GM19023 (cell line): ENCODE results near the gene FRS3.

Experiments
- ATAC-seq: cut with Tn5 transposase; IDR thresholded peaks from one replicate; pipeline ENCODE4 v1.9.1; 2021; ENCODE audit warnings: mild to moderate bottlenecking, moderate library complexity; ENCODE audit not compliant: unreplicated experiment

The FRS3 gene

DNA sequence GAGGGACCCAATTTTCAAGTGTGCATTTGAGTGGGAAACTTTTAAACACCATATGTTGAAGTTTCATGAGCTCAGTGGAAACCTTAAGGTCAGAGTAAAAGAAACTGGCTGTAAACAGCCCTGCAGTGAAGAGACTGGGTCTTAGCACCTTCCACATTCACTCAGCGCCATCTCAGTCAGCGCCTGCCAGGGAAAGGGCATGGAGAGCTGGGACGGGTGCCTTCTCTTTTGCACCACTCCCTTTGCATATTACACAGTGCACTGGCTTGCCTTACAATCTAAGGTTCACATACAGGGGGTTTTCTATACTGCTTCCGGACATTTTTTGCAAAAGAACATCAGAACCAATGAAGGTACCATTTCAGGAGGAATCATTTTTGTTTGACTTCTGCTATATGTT lies 12.3 kb upstream of the FRS3 start:
- ATAC-seq = no peak

DNA sequence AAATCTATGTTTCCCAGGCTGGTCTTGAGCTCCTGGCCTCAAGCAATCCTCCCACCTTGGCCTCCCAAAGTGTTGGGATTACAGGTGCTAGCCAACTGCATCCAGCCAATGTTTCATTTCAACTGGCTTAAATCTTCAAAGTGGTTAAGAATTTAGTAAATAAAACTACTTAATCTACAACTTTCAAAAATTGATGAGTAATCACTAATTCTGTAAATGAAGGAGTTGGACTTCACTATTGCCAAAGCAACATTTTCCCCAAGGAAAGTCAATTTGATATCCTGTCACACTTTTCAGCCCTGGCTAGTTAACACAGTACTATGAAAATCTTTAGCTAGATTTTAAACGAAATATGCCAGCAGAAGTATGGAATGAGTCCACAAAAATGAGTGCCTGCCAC lies 11.6 kb upstream of the FRS3 start:
- ATAC-seq = no peak

DNA sequence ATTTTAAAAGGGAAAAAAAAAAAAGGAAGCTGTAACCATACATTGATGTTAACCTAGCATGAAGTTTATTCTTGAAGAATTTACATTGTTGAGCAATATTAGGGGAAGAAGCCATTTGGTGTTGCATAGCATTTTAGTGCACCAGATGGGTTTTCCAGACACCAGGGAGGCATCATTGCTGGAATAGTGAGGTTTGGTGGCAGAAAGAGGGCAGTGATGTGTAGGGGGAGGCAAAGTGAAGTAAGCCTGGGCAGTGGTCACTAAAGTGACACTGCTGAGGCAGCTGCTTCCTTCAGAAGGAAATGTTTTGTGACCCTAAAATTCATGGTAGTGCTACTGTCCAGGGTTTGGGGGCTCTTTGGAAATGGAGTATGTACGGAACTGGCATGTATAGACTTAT lies 10.3 kb upstream of the FRS3 start:
- no peak for ATAC-seq

DNA sequence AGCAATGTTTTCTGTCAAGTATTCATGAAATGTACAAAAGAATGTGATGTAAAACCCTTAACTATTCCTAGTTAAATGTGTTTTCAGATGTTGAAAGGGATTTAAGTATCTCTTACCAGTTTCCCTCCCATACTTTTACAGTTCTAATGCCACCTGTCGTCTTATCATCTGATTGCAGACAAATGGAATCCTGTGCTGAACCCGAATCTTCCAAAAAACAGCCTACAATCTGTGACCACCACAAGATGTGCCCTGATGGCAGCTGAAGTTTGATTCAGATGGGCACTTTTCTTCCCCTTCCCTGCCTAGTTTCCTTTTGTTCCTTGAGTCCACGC lies 9.7 kb upstream of the FRS3 start:
- ATAC-seq = no peak

DNA sequence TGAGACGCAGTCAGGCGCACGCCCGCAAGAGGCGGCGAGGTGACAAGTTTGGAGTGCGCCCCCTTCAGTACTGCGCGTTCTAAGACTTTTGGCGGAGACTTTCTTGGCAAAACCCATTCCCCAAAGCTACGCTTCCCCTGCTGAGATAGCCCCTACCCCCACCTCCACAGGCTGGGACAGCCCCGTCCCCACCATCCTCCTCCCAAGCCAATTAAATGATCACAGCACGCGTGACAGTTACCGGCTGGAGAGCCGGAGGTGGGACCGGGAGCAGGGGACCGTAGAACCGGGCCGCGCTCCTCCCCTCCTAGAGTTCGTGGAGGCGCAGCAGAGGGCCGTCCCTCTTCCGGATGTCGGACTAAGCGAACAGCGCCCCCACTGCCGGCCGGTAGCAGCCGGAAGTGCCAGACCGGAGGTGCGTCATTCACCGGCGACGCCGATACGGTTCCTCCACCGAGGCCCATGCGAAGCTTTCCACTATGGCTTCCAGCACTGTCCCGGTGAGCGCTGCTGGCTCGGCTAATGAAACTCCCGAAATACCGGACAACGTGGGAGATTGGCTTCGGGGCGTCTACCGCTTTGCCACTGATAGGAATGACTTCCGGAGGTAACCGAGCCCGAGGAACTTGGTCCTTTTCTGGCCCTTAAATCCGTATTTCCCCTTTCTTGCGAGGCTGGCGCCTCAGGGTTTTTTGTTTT lies 7.7 kb upstream of the FRS3 start, which contains the start of gene TOMM6:
TOMM6 (plus strand) TSS at position 476 of the 699 bp plus-strand sequence; CDS start at position 480, 4 bp downstream.
- peak; percentile 80 for ATAC-seq

DNA sequence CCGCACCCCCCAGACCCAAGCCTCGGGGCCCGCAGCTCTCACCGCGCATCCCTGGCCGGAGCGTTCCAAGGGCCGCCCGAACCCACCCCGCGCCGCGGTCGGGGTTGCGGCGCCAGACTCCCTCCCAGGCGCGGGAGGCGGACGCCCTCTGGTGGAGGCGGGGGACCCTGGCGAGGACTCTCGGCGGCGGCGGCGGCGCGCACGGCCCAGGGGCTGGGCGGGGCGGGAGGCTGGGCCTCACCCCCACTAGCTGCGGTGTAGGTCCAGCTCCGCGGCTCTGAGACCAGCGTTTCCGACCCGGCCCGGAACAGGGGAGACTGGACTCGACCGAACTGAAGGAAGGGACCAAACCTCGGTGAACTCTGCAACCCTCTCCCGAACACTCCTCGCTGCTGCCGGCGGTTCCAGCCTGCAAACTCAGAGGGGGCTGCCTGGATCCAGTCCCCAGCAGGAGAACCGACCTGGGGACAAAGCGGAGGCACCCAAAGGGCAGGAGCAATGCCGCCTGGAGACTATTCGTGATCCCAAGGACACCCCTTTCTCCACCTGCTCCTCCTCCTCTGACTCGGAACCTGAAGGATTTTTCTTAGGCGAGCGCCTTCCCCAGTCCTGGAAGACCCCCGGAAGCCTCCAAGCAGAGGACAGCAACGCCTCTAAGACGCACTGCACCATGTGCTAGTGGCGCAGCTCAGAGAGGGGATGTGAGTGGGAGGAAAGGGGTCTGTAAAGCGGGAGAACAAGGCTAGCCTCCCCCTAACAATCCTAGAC lies 6.9 kb upstream of the FRS3 start:
- ATAC-seq = peak; percentile 56

DNA sequence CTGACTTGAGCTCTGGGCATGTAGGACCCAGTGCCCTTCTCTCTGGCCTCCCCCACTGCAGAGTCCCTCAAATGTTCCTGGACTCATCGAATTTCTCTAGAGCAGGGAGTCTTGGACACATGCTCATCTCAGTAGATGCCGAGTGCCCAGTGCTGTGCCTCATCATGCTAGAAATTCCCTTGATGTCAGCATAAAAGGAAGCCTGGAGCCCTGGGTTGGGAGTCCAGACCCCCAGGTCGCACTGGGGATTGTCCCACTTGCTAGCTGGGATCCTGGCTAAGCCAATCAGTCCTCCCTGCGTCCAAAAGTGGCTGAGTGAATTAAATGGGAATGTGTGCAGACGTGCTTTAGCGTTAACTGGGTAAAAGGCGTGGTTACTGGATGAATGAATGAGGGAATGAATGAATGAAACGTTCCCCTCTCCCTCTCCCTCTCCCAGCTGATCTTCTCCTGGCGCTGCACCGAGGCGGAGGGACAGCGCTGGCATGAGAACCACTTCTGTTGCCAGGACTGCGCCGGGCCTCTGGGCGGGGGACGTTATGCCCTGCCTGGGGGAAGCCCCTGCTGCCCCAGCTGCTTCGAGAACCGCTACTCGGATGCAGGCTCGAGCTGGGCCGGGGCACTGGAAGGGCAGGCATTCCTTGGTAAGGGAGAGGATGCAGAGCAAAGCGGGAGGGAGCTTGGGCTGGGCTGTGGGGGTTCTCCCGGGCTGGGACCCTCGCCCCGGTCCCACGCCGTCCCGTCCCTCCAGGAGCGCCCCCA lies 6.2 kb upstream of the FRS3 start:
- no peak for ATAC-seq

DNA sequence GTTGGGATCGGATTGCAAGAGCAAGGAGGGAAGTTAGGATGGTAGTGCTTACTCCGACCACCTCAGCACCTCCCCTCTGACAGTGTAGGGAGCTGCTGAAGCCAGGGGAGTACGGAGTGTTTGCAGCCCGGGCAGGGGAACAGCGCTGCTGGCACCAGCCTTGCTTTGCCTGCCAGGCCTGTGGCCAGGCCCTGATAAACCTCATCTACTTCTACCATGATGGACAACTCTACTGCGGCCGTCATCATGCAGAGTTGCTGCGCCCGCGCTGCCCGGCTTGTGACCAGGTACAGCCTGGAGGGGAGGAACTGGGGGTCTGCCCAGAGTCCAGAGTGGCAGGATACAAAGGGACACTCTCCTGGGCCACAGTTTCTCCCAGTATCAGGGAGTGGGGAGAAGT lies 5.6 kb upstream of the FRS3 start:
- no peak for ATAC-seq

DNA sequence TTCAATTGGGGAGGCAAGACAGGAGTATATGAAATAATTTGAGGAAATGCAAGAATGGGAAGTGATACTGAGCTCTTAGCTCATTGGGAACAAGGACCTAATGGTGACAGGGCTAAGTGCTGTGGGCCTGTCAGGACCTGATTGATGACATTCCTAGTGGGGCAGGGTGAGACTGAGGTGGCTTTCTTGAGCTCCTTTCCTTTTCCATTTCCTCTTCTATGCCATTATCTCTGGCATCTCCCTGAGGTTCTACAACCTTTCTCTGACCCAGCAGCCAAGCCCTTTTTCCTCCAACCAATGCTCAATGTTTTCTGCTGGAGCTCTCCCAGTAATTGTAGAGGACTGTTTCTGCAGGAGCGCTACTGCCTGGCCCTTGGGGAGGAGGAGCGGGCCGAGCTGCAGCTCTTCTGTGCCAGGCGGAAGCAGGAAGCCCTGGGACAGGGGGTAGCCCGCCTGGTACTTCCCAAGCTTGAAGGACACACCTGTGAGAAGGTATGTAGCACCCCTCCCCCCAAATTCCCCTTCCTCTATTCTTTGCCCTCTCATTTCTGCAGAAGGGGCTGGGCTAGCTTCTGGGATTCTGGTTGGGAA lies 5.0 kb upstream of the FRS3 start:
- ATAC-seq = no peak

DNA sequence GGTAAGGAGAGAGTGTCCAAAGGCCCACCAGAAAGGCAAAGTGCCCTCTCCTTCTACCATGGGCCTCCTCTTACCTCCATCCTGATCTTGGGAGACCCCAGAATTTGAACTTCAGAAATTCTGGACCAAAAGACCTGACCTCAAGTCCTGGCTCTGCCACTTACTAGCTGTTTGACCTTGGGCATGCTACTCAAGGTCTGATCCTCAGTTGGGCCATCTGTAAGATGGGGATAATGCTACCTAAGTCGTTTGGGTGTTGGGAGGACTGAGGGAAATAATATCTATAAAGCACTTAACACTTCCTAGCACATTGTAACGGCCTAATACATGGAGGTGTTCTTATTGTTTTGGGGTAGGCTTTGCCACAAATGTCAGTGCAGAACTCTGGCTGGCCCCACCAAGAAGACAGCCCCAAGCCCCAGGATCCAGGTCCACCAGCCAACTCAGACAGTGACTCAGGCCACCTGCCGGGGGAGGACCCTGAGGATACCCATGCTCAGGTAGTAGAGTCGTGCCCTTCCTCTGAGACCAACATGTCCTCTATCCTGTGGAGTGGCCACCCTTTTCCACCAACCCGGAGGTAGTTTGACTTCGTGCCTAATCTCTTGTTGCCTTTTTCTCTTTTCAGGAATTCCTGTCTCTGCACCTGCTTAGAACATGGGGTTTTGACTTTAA lies 3.5 kb upstream of the FRS3 start:
- ATAC-seq = no peak

DNA sequence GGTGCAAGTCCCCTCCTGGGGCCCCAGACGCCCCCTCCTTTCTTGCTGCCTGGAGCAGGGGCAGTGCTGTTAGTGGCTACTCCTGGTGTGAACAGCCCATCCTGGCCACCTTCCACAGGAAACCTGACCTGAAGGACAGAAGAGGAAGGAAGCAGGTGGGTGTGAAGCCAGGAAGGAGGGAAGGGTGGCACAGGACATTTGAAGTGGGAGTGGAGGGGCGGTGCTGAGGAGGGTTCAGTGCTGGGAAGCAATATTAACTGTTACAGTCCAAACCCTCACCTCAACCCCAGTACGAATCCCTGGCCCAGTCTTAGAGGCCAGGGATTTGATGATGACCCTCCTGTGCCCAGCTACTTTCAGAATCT lies 1.6 kb upstream of the FRS3 start:
- ATAC-seq = no peak

DNA sequence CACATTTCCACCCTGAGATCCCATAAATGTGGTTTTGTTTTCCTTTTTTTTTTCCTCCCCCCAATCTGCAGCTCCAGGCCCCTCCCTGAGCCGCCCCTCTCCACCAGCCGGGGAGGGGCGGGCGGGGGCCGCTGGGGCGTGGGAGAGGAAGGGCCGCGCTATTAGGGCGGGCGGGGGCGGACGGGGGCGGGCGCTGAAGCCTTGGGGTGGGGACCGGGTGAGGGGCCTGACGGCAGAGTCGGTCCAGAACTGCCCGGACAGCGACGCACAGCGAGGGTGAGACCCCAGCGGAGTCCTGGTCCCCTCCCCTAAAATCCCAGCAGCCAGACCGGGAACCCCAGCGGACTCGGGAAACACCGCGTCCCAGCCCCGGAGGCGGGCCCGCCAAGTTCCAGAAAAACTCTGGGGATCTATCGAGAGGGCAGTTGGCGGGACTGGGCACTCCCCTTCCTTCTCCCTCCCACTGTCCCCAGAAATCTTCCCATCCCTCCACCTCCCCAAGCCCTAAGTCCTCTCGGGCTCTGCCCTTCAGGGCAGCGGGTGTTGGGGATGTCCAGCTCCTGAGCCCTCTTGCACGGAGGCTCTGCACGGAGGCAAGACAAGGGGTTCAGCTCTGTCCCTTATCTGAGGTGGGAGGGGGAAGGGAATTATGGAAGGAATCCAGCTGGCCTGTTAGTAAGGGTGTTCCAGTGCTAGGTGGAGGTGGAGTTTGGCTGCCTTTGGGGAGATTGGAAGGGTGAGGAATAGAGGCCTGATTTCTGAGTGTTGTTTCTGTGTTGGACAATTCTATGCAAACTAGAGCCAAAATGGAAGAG lies 1.1 kb upstream of the FRS3 start, which contains the start of gene PRICKLE4:
PRICKLE4 (plus strand) TSS at position 232 of the 815 bp plus-strand sequence. CDS start 2,692 bp downstream, outside the sequence.
- ATAC-seq = no peak

DNA sequence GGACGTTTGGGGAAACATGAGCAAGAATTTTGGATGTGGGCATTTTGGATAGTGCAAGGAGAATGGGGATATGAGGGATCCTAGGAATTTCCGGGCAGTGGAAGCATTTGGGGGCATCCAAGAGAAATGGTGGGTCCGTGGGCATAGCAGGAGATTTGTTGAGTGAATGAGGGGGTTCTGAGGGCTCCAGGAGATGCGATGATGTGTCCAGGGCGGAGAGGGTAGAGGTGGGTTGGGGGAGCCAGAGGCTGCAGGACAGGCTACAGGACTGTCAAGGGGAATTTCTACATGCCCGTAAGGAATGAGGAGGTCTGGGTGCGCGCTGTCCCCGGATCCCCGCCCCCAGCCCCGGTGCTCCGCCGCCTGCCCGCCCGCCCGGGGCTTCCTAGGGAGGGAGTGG lies 364 bp downstream of the FRS3 start:
- ATAC-seq = peak; percentile 4

DNA sequence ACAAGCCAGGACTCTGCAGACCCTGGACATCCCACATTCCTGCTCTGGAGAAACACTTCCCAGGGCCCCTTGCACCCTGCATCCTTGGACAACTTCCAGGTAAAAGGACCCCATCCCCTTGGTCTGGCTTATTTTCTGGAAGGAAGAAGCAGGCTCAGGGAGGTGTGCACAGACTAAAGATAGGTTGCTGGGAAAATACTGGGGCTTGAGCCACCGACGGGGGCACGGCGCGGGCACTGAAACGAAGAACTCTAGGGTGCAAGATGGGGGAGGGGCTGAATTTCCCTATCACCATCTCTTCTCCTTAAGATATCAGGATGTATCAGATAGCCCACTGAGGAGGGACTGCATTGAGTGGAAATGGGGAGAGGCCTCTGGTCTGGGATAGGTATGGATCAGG lies 805 bp downstream of the FRS3 start:
- no peak for ATAC-seq

DNA sequence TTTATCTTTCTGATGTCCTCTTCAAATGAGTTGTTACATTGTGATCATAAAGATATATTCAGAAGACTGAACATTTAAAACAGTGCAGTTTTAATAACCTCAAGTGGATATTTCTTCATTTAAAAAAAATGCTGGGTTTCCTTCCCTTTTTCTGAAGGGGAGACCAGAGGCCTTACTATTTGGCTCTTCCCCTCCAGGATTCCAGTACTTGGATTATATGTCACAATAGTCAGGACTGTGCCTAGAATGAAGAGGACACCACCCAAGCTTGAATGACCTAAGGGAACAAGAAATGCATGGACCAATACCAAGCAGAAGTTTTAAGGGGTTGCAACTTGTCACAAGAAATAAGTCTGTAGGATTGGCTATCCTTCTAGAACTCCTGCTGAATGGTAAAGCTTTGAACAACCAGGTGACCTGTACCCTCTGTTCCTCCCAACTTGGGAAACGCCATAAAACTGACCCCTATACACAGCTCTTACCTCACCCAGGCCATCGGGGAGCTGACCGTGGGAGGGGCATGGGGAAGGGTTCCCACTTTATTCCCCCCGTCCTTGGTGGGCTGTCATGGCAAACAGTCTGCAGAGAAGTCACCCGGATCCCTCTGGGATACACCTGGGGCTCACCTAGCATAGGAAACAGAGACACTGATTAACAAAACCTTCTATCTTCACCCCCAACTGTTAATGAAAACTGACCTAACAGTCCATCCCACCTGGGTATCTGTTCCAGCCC lies 2.0 kb downstream of the FRS3 start:
- ATAC-seq = no peak

DNA sequence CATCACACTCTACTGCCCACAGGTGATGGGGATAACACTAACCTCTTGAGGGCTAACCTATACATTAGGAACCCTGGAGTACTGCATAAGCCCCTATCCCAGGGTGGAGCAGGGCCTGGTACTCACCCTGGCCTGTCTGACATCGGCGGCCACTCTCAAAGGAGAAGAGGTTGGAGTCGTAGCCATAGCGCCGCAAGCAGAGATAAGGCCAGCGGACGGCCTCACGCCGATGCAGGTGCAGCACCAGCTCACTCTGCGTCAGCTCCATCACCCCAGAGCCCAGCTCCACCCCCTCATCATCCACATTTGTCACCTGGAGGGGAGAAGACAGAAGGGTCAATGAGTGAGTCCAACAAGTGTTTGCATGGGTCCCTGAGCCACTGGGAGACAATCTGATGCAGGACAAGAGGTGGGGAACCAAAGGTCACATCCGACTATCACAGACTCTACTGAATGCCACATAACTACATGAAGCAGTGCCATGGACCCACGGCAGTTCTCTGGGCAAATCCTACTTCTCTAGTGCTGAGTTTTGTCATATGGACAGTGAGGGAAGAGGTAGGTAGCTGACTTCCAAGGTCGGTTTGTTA lies 4.3 kb downstream of the FRS3 start:
- no peak for ATAC-seq

DNA sequence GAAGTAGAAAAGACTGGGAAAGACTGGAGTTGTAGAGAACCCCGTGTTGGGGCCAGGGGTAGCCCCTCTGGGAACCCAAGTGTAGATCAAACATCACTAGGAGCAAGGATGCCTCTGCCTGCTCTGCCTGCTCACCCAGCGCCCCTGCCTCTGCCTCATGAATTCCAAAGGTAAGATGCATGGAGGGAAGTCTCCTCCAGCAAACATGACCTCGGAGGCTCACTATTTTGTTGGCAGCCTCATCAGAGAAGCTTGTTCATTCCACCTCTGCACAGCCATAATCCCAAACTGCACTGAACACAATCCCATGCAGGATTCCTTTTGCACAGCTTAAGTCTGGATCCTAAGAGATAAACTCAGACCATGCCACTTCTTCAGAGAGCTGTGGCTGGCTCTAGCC lies 4.9 kb downstream of the FRS3 start:
- ATAC-seq = no peak

DNA sequence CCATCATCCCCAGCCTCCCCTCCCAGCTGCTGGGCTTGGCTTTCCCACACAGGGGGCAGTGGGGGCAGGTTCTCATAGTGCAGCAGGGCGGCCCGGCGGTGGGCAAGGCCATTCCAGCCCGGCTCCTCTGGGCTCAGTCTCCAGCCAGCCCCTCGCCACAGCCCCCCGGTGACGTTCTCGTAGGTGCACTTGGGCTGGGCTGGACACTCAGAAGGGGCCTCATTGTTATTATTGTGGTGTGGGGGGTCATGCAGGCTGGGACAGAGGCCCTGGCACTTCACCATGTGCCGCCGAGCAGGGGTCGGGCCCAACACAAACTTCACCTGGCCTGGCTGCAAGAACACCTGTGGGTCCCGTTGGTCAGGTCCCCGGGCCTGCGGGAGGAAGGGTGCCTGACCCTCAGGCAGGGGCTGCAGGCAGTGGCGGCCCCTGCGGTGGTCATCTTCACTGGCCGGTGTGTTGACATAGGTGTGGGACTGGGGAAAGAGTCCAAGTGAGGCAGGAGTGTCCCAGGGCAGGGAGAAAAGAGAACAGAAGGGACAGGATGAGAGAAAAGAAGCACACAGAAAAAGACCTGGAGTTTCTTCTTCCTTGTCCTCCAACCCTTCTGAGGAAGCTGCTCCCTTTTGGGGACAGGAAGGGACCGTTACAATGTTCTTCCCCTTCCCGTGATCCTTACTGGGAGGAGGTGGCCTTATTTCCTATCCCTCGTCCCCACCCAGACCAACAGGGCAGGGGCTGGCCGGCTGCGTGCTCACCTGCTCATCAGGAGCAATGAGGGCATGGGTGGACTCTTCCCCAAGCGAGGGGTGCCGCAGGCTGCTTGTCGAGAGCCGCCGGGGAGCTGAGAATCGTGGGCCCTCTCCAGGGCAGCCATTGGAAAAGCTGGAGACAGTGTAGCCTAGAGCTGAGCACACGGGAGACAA lies 8.4 kb downstream of the FRS3 start:
- ATAC-seq = no peak
